ENCODE data around the gene SOX10. TPM values are rescaled to one million over a fixed set of nuclear protein-coding genes. Genes with fewer than 3 reads are reported as not detected.
"Not testable (repeated sequence)": the region's sequence is repeated elsewhere in the genome, so short reads cannot be mapped to it uniquely, and the experiment has no call there.

SOX10 gene
- total RNA-seq, 4 donors from 2014 or later: 59.9 to 94.0 (median 84.2) TPM

DNA sequence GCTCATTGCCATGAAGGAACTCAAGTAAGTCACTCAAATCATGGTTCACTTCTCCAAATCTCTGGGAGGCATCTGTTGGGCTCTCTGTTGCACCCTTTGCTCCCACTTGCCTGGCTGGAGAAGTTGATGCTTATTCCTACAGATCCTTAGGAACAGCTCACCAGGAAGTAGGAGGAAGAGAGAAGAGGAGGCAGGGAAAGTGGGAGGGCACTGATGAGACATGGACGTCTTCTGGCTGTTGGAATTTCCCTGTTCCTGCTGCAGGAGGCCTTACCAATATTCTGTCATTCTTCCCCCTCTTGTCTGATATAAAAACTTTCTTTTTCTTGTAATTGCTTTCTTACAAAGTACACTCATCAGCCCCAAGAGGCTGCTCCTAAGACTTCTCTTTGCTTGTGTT lies 17.2 kb downstream of the SOX10 start:
- peaks cover 0 to 64% (median 5%) of the 10 kb centered on the region in 3 donors for H3K36me3 ChIP-seq
- WGBS, 2 donors: 20 to 33% methylated on average over 1 of the region's 1 CpG
- H3K4me1 ChIP-seq: peaks cover 0 to 66% (median 21%) of the 10 kb centered on the region in 4 donors
- H3K27me3 ChIP-seq: no peaks in the 10 kb centered on the region
- H3K9me3 ChIP-seq: no peaks in the 10 kb centered on the region
- no peak overlapping the region for H3K4me3 ChIP-seq
- H3K27ac ChIP-seq: peak overlapping the region in 3 of 4 donors; percentile 51 to 80 (median 77)
- TF ChIP-seq EP300 (IDR thresholded peaks at IDR 0.05): no peak
- TF ChIP-seq CTCF (IDR thresholded peaks at IDR 0.05): no peak
- TF ChIP-seq POLR2A (IDR thresholded peaks at IDR 0.05): no peak
- no peak for DNase-seq (ENCODE audit: low spot score in 2 of 2)

GRCh38 chr22:37965940-37966664 lies 18.3 kb downstream of the SOX10 start:
- H3K27ac ChIP-seq: peak overlapping the region in 3 of 4 donors; percentile 51 to 80 (median 77)
- no peaks in the 10 kb centered on the region for H3K27me3 ChIP-seq
- H3K9me3 ChIP-seq: no peaks in the 10 kb centered on the region
- peaks cover 0 to 73% (median 5%) of the 10 kb centered on the region in 3 donors for H3K36me3 ChIP-seq
- H3K4me1 ChIP-seq: peaks cover 0 to 59% (median 21%) of the 10 kb centered on the region in 4 donors
- DNase-seq (ENCODE audit: low spot score in 2 of 2): no peak
- WGBS, 2 donors: 69 to 72% methylated on average over 9 of the region's 9 CpGs
- no peak for TF ChIP-seq POLR2A (IDR thresholded peaks at IDR 0.05)
- TF ChIP-seq CTCF (IDR thresholded peaks at IDR 0.05): no peak
- no peak for TF ChIP-seq EP300 (IDR thresholded peaks at IDR 0.05)
- no peak overlapping the region for H3K4me3 ChIP-seq

GRCh38 chr22:37961062-37961461 lies 23.3 kb downstream of the SOX10 start:
- no peak for TF ChIP-seq CTCF (IDR thresholded peaks at IDR 0.05)
- no peak for TF ChIP-seq POLR2A (IDR thresholded peaks at IDR 0.05)
- TF ChIP-seq EP300 (IDR thresholded peaks at IDR 0.05): no peak
- no peaks in the 10 kb centered on the region for H3K27me3 ChIP-seq
- no peak for DNase-seq (ENCODE audit: low spot score in 2 of 2)
- H3K9me3 ChIP-seq: no peaks in the 10 kb centered on the region
- peaks cover 0 to 30% (median 4%) of the 10 kb centered on the region in 4 donors for H3K4me1 ChIP-seq
- H3K27ac ChIP-seq: no peak overlapping the region
- H3K4me3 ChIP-seq: no peak overlapping the region
- 98 to 99% methylated on average over 4 of the region's 4 CpGs for WGBS, 2 donors
- peaks cover 0 to 82% (median 19%) of the 10 kb centered on the region in 3 donors for H3K36me3 ChIP-seq

DNA sequence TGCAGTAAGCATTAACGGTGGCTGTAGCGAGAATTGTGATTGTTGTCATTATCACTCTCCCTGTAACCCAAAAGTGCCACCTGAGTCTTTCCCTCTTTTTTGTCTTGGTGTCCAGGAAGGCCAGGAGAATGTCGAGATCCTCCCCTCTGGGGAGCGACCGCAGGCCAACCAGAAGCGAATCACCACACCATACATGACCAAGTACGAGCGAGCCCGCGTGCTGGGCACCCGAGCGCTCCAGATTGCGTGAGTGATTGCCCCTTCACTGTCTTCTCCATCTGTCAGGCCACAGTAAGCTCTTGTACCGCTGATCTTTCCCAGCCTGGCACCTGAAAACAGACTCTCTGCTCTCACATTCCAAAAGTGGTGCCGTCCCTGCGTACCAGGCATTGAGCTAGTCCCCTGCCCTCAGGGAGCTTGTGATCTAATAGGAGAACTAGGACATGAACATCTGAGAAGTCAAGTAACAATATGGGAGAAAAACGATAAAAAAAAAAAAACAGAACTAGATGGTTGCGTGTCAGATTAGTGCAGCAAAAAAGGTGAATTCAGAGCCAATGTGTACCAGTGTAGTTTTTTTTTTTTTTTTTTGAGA lies 25.0 kb downstream of the SOX10 start:
- no peak overlapping the region for H3K27ac ChIP-seq
- no peak overlapping the region for H3K4me3 ChIP-seq
- no peaks in the 10 kb centered on the region for H3K27me3 ChIP-seq
- no peak for TF ChIP-seq POLR2A (IDR thresholded peaks at IDR 0.05)
- TF ChIP-seq CTCF (IDR thresholded peaks at IDR 0.05): no peak
- TF ChIP-seq EP300 (IDR thresholded peaks at IDR 0.05): no peak
- H3K4me1 ChIP-seq: peaks cover 0 to 31% (median 7%) of the 10 kb centered on the region in 4 donors
- WGBS, 2 donors: 95 to 96% methylated on average over 18 of the region's 18 CpGs
- no peaks in the 10 kb centered on the region for H3K9me3 ChIP-seq
- DNase-seq (ENCODE audit: low spot score in 2 of 2): no peak
- H3K36me3 ChIP-seq: peaks cover 0 to 87% (median 19%) of the 10 kb centered on the region in 3 donors

- H3K9me3 ChIP-seq: no peaks in the 10 kb centered on the region
- H3K36me3 ChIP-seq: peaks cover 0 to 67% (median 19%) of the 10 kb centered on the region in 3 donors
- no peak for DNase-seq (ENCODE audit: low spot score in 2 of 2)
- 85 to 90% methylated on average over 4 of the region's 4 CpGs for whole genome bisulfite sequencing, 2 donors
- H3K27me3 ChIP-seq: no peaks in the 10 kb centered on the region
- no peak overlapping the region for H3K4me3 ChIP-seq
- H3K27ac ChIP-seq: no peak overlapping the region
- H3K4me1 ChIP-seq: peaks cover 0 to 45% (median 14%) of the 10 kb centered on the region in 4 donors
- no peak for TF ChIP-seq POLR2A (IDR thresholded peaks at IDR 0.05)
- no peak for TF ChIP-seq EP300 (IDR thresholded peaks at IDR 0.05)
- TF ChIP-seq CTCF (IDR thresholded peaks at IDR 0.05): no peak
Measured at GRCh38 chr22:37957232-37957631, 27.1 kb downstream of the SOX10 start.

DNA sequence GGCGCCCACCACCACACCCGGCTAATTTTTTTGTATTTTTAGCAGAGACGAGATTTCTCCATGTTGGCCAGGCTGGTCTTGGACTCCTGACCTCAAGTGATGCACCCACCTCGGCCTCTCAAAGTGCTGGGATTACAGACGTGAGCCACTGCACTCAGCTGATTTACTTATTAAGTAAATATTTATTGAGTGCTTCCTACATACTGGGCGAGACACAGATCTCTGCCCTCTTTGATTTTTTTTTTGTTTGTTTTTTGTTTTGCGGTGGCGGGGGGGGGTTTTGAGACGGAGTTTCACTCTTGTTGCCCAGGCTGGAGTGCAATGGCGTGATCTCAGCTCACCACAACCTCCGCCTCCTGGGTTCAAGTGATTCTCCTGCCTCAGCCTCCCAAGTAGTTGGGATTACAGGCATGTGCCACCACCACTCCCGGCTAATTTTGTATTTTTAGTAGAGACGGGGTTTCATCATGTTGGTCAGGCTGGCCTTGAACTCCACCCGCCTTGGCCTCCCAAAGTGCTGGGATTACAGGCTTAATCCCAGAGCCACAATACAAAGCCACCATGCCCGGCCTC lies 28.4 kb downstream of the SOX10 start:
- Histone ChIP-seq H3K36me3 (peaks cover 0 to 54% (median 19%) of the 10 kb centered on the region in 3 donors), H3K4me1 (peaks cover 0 to 47% (median 14%) of the 10 kb centered on the region in 4 donors)
- 73 to 78% methylated on average over 15 of the region's 15 CpGs for WGBS, 2 donors
- not testable (repeated sequence) for H3K27me3 ChIP-seq; DNase-seq (ENCODE audit: low spot score in 2 of 2); H3K27ac ChIP-seq; H3K4me3 ChIP-seq; H3K9me3 ChIP-seq

All from tibial nerve (tissue), 4 donors.